NCI-H460 (cell line): Measurements from ENCODE around the gene TELO2. TPM values are rescaled to one million over a fixed set of nuclear protein-coding genes. Genes with fewer than 3 reads are reported as not detected.
"Not testable (repeated sequence)": the region's sequence is repeated elsewhere in the genome, so short reads cannot be mapped to it uniquely, and the experiment has no call there.

Experiments used
- DNase-seq: peaks from one replicate; pipeline ENCODE4 v3.0.0-alpha.2; 2016; ENCODE audit warnings: low read depth; ENCODE audit errors: extremely low read depth
- total RNA-seq: library from RNA; depleted of rRNA; stranded (reverse); fragments of >200 nt; shearing (Covaris generic); gene quantifications from 2 replicates; pipeline ENCODE4 v1.2.3, GENCODE V29; 2014

The TELO2 gene
- total RNA-seq, 1 experiment from 2014 or later: 7.8 TPM

- no peak for DNase-seq
Measured at GRCh38 chr16:1457489-1458245, 35.5 kb upstream of the TELO2 start.

GRCh38 chr16:1458336-1458976 lies 34.7 kb upstream of the TELO2 start:
- DNase-seq: no peak

- DNase-seq: no peak
Measured at GRCh38 chr16:1458977-1459341, 34.2 kb upstream of the TELO2 start.

GRCh38 chr16:1459967-1460366 lies 33.2 kb upstream of the TELO2 start:
- no peak for DNase-seq

GRCh38 chr16:1460602-1461138 lies 32.5 kb upstream of the TELO2 start:
- DNase-seq: no peak

GRCh38 chr16:1461146-1461545 lies 32.0 kb upstream of the TELO2 start:
- no peak for DNase-seq

GRCh38 chr16:1464196-1464893 lies 28.8 kb upstream of the TELO2 start:
- no peak for DNase-seq

GRCh38 chr16:1464894-1465566 lies 28.1 kb upstream of the TELO2 start:
- no peak for DNase-seq

GRCh38 chr16:1465567-1465915 lies 27.6 kb upstream of the TELO2 start:
- DNase-seq: no peak

- no peak for DNase-seq
Measured at GRCh38 chr16:1466054-1466453, 27.1 kb upstream of the TELO2 start.

GRCh38 chr16:1466968-1467521 lies 26.1 kb upstream of the TELO2 start:
- DNase-seq: no peak

- DNase-seq: no peak
Measured at GRCh38 chr16:1468426-1468810, 24.7 kb upstream of the TELO2 start.

GRCh38 chr16:1469141-1469540 lies 24.0 kb upstream of the TELO2 start:
- DNase-seq: not testable (repeated sequence)

GRCh38 chr16:1469693-1470201 lies 23.4 kb upstream of the TELO2 start:
- DNase-seq: no peak

GRCh38 chr16:1470481-1471251 lies 22.5 kb upstream of the TELO2 start:
- DNase-seq: no peak

- no peak for DNase-seq
Measured at GRCh38 chr16:1471569-1472194, 21.5 kb upstream of the TELO2 start.

- DNase-seq: no peak
Measured at GRCh38 chr16:1472974-1473373, 20.2 kb upstream of the TELO2 start.

- no peak for DNase-seq
Measured at GRCh38 chr16:1474082-1474795, 18.9 kb upstream of the TELO2 start.
